Measurements from ENCODE around the gene CMSS1. TPM values are rescaled to one million over a fixed set of nuclear protein-coding genes. Genes with fewer than 3 reads are reported as not detected.

The CMSS1 gene
- total RNA-seq, 6 experiments from 2014 or later = 10.1 to 14.6 (median 11.6) TPM

- intact Hi-C loops (cut with DNase I) = no loop called here
- no peaks in the 10 kb centered on the region for H3K27me3 ChIP-seq
- ATAC-seq (no peak), DNase-seq (no peak)
- no peak overlapping the region for H3K27ac ChIP-seq
- TF ChIP-seq POLR2A (IDR thresholded peaks at IDR 0.05) = no peak
- TF ChIP-seq, protein P1, sequence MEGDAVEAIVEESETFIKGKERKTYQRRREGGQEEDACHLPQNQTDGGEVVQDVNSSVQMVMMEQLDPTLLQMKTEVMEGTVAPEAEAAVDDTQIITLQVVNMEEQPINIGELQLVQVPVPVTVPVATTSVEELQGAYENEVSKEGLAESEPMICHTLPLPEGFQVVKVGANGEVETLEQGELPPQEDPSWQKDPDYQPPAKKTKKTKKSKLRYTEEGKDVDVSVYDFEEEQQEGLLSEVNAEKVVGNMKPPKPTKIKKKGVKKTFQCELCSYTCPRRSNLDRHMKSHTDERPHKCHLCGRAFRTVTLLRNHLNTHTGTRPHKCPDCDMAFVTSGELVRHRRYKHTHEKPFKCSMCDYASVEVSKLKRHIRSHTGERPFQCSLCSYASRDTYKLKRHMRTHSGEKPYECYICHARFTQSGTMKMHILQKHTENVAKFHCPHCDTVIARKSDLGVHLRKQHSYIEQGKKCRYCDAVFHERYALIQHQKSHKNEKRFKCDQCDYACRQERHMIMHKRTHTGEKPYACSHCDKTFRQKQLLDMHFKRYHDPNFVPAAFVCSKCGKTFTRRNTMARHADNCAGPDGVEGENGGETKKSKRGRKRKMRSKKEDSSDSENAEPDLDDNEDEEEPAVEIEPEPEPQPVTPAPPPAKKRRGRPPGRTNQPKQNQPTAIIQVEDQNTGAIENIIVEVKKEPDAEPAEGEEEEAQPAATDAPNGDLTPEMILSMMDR (IDR thresholded peaks at IDR 0.05) = no peak
- no peaks in the 10 kb centered on the region for H3K36me3 ChIP-seq
- H3K4me3 ChIP-seq = no peak overlapping the region
- H3K4me1 ChIP-seq = no peaks in the 10 kb centered on the region
- 82% methylated on average over 5 of the region's 5 CpGs for WGBS (ENCODE audit: insufficient coverage, low coverage, low lambda C conversion rate, missing lambda C conversion rate)
- H3K9me3 ChIP-seq = no peaks in the 10 kb centered on the region
These were observed 310.9 kb downstream of the CMSS1 start for GRCh38 chr3:100128565-100128964.

DNA sequence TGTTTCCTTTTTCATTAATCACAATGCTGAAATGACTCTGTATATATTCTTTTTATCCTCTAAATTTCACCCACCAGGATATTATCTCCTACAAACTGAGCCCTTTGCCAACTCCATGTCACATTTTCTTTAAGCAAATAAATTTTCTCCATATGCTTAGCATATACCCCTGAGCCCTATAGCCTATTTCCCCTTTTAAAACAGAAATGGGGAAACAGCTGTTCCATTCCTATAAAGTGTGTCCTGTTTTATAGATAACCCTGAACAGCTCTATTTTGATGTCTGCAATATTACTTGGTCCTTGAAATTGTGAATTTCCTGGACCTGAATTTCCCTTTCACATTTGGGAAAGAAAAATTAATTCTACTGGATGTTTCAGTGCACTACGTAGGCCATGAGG lies 312.3 kb downstream of the CMSS1 start:
- intact Hi-C loops (cut with DNase I) = no loop called here
- Histone ChIP-seq H3K36me3 (no peaks in the 10 kb centered on the region), H3K9me3 (no peaks in the 10 kb centered on the region), H3K27me3 (no peaks in the 10 kb centered on the region), H3K27ac (no peak overlapping the region), H3K4me1 (no peaks in the 10 kb centered on the region), H3K4me3 (no peak overlapping the region)
- TF ChIP-seq, protein P1 (IDR thresholded peaks at IDR 0.05) = no peak
- no peak for TF ChIP-seq POLR2A (IDR thresholded peaks at IDR 0.05)
- no peak for ATAC-seq
- no peak for DNase-seq
- 75% methylated on average over 1 of the region's 1 CpG for WGBS (ENCODE audit: insufficient coverage, low coverage, low lambda C conversion rate, missing lambda C conversion rate)

- intact Hi-C loops (cut with DNase I) = no loop called here
- WGBS (ENCODE audit: insufficient coverage, low coverage, low lambda C conversion rate, missing lambda C conversion rate) = 65% methylated on average over 6 of the region's 6 CpGs
These were observed 313.6 kb downstream of the CMSS1 start for GRCh38 chr3:100131241-100131640.

GRCh38 chr3:100136921-100137320 lies 319.3 kb downstream of the CMSS1 start:
- Histone ChIP-seq H3K9me3 (no peaks in the 10 kb centered on the region), H3K27ac (no peak overlapping the region), H3K4me3 (no peak overlapping the region), H3K27me3 (no peaks in the 10 kb centered on the region), H3K36me3 (no peaks in the 10 kb centered on the region), H3K4me1 (no peaks in the 10 kb centered on the region)
- TF ChIP-seq POLR2A (IDR thresholded peaks at IDR 0.05) = no peak
- TF ChIP-seq, protein P1 (IDR thresholded peaks at IDR 0.05) = no peak
- WGBS (ENCODE audit: insufficient coverage, low coverage, low lambda C conversion rate, missing lambda C conversion rate) = 100% methylated on average over 1 of the region's 1 CpG
- no peak for ATAC-seq
- DNase-seq = no peak
- intact Hi-C loops (cut with DNase I) = no loop called here

More at GRCh38 chr3:100131241-100131640, 313.6 kb downstream of the CMSS1 start:
- Histone ChIP-seq H3K27me3 (no peaks in the 10 kb centered on the region), H3K27ac (no peak overlapping the region), H3K4me3 (no peak overlapping the region), H3K9me3 (no peaks in the 10 kb centered on the region), H3K4me1 (no peaks in the 10 kb centered on the region), H3K36me3 (no peaks in the 10 kb centered on the region)
- ATAC-seq (no peak), DNase-seq (no peak)
- TF ChIP-seq, protein P1 (IDR thresholded peaks at IDR 0.05) = no peak
- TF ChIP-seq POLR2A (IDR thresholded peaks at IDR 0.05) = no peak

- ATAC-seq (no peak), DNase-seq (no peak)
- TF ChIP-seq, protein P1 (IDR thresholded peaks at IDR 0.05) = no peak
- no peak for TF ChIP-seq POLR2A (IDR thresholded peaks at IDR 0.05)
- H3K9me3 ChIP-seq = no peaks in the 10 kb centered on the region
- H3K27me3 ChIP-seq = no peaks in the 10 kb centered on the region
- WGBS (ENCODE audit: insufficient coverage, low coverage, low lambda C conversion rate, missing lambda C conversion rate) = 100% methylated on average over 1 of the region's 1 CpG
- no peaks in the 10 kb centered on the region for H3K36me3 ChIP-seq
- H3K4me3 ChIP-seq = no peak overlapping the region
- intact Hi-C loops (cut with DNase I) = no loop called here
- H3K4me1 ChIP-seq = no peaks in the 10 kb centered on the region
- no peak overlapping the region for H3K27ac ChIP-seq
These were observed 323.3 kb downstream of the CMSS1 start for GRCh38 chr3:100140976-100141375.

Measured in right lobe of liver (tissue), 6 donors.